ENCODE results near the gene C10orf90. TPM values are rescaled to one million over a fixed set of nuclear protein-coding genes. Genes with fewer than 3 reads are reported as not detected.
A peak's percentile ranks its signal among the peaks of the same experiment; 100 is the strongest.

Gene C10orf90
- total and polyA plus RNA-seq, 4 donors, result not detected

GRCh38 chr10:126675656-126676438 lies 5.4 kb upstream of the C10orf90 start:
- WGBS, 2 donors, result 90 to 93% methylated on average over 7 of the region's 7 CpGs
- H3K4me3 ChIP-seq, result no peak overlapping the region
- no peak for ATAC-seq (ENCODE audit: insufficient read depth, low FRiP score)

DNA sequence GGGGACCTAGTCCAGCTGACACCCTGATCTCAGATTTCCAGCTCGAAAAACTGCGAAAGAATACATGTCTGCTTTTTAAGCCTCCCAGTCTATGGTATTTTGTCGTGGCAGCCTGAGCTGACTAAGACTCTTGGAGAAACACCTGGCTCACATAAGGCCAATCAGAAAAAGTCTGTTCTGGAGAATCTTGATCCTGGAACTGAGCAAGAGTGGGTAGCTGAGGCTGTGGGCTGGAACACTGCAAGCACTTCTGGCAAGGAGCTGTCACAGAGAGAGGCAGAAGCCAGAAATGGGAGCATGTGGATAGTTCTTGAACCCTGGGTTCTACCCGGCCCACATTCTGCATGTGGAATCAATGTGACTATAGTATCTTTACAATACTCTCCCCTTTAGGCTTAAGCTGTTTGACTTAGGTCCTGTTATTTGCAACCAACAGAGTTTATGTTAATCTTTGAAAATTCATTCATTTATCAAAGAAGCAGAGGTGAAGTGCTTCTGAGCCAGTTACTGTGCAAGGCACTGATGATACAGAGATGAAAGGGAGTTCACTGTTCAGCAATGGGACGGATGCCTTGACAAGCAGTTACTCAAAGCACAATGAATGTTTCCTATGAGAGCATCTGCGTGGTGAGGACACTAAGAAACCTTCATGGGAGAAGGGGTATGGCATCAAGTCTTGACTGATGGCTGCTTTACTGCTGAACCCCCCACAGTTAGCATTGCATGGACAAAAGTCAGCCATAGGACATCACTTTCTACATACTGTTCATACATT lies 4.4 kb upstream of the C10orf90 start:
- peaks cover 0 to 7% (median 0%) of the 10 kb centered on the region in 4 donors for H3K9me3 ChIP-seq (ENCODE audit: control insufficient read depth in 4 of 4, insufficient read depth in 3 of 4, low read length in 3 of 4)
- no peak overlapping the region for H3K9ac ChIP-seq (ENCODE audit: insufficient read depth in 1 of 2, low read length in 2 of 2)
- WGBS, 2 donors, result 80 to 83% methylated on average over 6 of the region's 6 CpGs
- TF ChIP-seq, protein P1, sequence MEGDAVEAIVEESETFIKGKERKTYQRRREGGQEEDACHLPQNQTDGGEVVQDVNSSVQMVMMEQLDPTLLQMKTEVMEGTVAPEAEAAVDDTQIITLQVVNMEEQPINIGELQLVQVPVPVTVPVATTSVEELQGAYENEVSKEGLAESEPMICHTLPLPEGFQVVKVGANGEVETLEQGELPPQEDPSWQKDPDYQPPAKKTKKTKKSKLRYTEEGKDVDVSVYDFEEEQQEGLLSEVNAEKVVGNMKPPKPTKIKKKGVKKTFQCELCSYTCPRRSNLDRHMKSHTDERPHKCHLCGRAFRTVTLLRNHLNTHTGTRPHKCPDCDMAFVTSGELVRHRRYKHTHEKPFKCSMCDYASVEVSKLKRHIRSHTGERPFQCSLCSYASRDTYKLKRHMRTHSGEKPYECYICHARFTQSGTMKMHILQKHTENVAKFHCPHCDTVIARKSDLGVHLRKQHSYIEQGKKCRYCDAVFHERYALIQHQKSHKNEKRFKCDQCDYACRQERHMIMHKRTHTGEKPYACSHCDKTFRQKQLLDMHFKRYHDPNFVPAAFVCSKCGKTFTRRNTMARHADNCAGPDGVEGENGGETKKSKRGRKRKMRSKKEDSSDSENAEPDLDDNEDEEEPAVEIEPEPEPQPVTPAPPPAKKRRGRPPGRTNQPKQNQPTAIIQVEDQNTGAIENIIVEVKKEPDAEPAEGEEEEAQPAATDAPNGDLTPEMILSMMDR (IDR thresholded peaks at IDR 0.05; ENCODE audit: control extremely low read depth, extremely low read depth), result no peak
- no peaks in the 10 kb centered on the region for H3K27me3 ChIP-seq (ENCODE audit: control insufficient read depth in 3 of 3, insufficient read depth in 3 of 3, low read length in 2 of 3)
- H3K4me1 ChIP-seq (ENCODE audit: control insufficient read depth in 5 of 5, insufficient read depth in 5 of 5, low read length in 5 of 5), result no peaks in the 10 kb centered on the region
- ATAC-seq (ENCODE audit: insufficient read depth, low FRiP score) (no peak), DNase-seq (no peak)
- no peak overlapping the region for H3K4me3 ChIP-seq
- H3K36me3 ChIP-seq (ENCODE audit: control insufficient read depth in 4 of 4, insufficient read depth in 4 of 4, low read length in 4 of 4), result no peaks in the 10 kb centered on the region
- peak overlapping the region in 1 of 2 donors; percentile 14 for H3K27ac ChIP-seq (ENCODE audit: low read depth in 1 of 2, low read length in 1 of 2)

More at GRCh38 chr10:126675656-126676438, 5.4 kb upstream of the C10orf90 start:
- H3K27ac ChIP-seq (ENCODE audit: low read depth in 1 of 2, low read length in 1 of 2), result no peak overlapping the region
- TF ChIP-seq, protein P1 (IDR thresholded peaks at IDR 0.05; ENCODE audit: control extremely low read depth, extremely low read depth), result no peak
- H3K27me3 ChIP-seq (ENCODE audit: control insufficient read depth in 3 of 3, insufficient read depth in 3 of 3, low read length in 2 of 3), result no peaks in the 10 kb centered on the region
- no peak for DNase-seq
- H3K9me3 ChIP-seq (ENCODE audit: control insufficient read depth in 4 of 4, insufficient read depth in 3 of 4, low read length in 3 of 4), result peaks cover 0 to 7% (median 0%) of the 10 kb centered on the region in 4 donors
- H3K4me1 ChIP-seq (ENCODE audit: control insufficient read depth in 5 of 5, insufficient read depth in 5 of 5, low read length in 5 of 5), result no peaks in the 10 kb centered on the region
- no peaks in the 10 kb centered on the region for H3K36me3 ChIP-seq (ENCODE audit: control insufficient read depth in 4 of 4, insufficient read depth in 4 of 4, low read length in 4 of 4)
- H3K9ac ChIP-seq (ENCODE audit: insufficient read depth in 1 of 2, low read length in 2 of 2), result no peak overlapping the region

- DNase-seq, result no peak
- 76 to 84% methylated on average over 3 of the region's 3 CpGs for WGBS, 2 donors
- H3K9me3 ChIP-seq (ENCODE audit: control insufficient read depth in 4 of 4, insufficient read depth in 3 of 4, low read length in 3 of 4), result peaks cover 0 to 7% (median 0%) of the 10 kb centered on the region in 4 donors
- no peaks in the 10 kb centered on the region for H3K36me3 ChIP-seq (ENCODE audit: control insufficient read depth in 4 of 4, insufficient read depth in 4 of 4, low read length in 4 of 4)
- H3K4me1 ChIP-seq (ENCODE audit: control insufficient read depth in 5 of 5, insufficient read depth in 5 of 5, low read length in 5 of 5), result no peaks in the 10 kb centered on the region
- H3K27ac ChIP-seq (ENCODE audit: low read depth in 1 of 2, low read length in 1 of 2), result no peak overlapping the region
- no peak overlapping the region for H3K9ac ChIP-seq (ENCODE audit: insufficient read depth in 1 of 2, low read length in 2 of 2)
- H3K27me3 ChIP-seq (ENCODE audit: control insufficient read depth in 3 of 3, insufficient read depth in 3 of 3, low read length in 2 of 3), result no peaks in the 10 kb centered on the region
- TF ChIP-seq, protein P1 (IDR thresholded peaks at IDR 0.05; ENCODE audit: control extremely low read depth, extremely low read depth), result no peak
- ATAC-seq (ENCODE audit: insufficient read depth, low FRiP score), result no peak
- H3K4me3 ChIP-seq, result no peak overlapping the region
Measured at GRCh38 chr10:126673565-126673964, 3.1 kb upstream of the C10orf90 start.

Measured in lung (tissue), 12 donors.